HG02885 (cell line): ENCODE results near the gene TP53BP2.
"Not testable (repeated sequence)": the region's sequence is repeated elsewhere in the genome, so short reads cannot be mapped to it uniquely, and the experiment has no call there.

Experiments
- ATAC-seq: cut with Tn5 transposase; IDR thresholded peaks from one replicate; pipeline ENCODE4 v1.9.1; 2021; ENCODE audit warnings: mild to moderate bottlenecking; ENCODE audit not compliant: unreplicated experiment, poor library complexity

TP53BP2 gene

GRCh38 chr1:223834660-223835263, 11.0 kb downstream of the TP53BP2 start:
- ATAC-seq, result no peak

GRCh38 chr1:223833948-223834347, 11.8 kb downstream of the TP53BP2 start:
- no peak for ATAC-seq

- ATAC-seq, result peak; percentile 39
Measured at GRCh38 chr1:223832637-223832943, 13.2 kb downstream of the TP53BP2 start.

GRCh38 chr1:223831755-223832636, 13.8 kb downstream of the TP53BP2 start:
- peak; percentile 37 for ATAC-seq

- ATAC-seq, result no peak
Measured at GRCh38 chr1:223829678-223830077, 16.1 kb downstream of the TP53BP2 start.

GRCh38 chr1:223828162-223828848, 17.4 kb downstream of the TP53BP2 start:
- no peak for ATAC-seq

- no peak for ATAC-seq
Measured at GRCh38 chr1:223827193-223827663, 18.5 kb downstream of the TP53BP2 start.

- no peak for ATAC-seq
Measured at GRCh38 chr1:223825767-223826748, 19.7 kb downstream of the TP53BP2 start.

GRCh38 chr1:223824712-223825111, 21.0 kb downstream of the TP53BP2 start:
- ATAC-seq, result no peak

GRCh38 chr1:223824287-223824686, 21.5 kb downstream of the TP53BP2 start:
- no peak for ATAC-seq

GRCh38 chr1:223820971-223821370, 24.8 kb downstream of the TP53BP2 start:
- no peak for ATAC-seq

- no peak for ATAC-seq
Measured at GRCh38 chr1:223820515-223820858, 25.3 kb downstream of the TP53BP2 start.

- ATAC-seq, result no peak
Measured at GRCh38 chr1:223819730-223820514, 25.8 kb downstream of the TP53BP2 start.

GRCh38 chr1:223817265-223817664, 28.5 kb downstream of the TP53BP2 start:
- ATAC-seq, result not testable (repeated sequence)

GRCh38 chr1:223815865-223816264, 29.9 kb downstream of the TP53BP2 start:
- no peak for ATAC-seq

- ATAC-seq, result no peak
Measured at GRCh38 chr1:223815020-223815853, 30.5 kb downstream of the TP53BP2 start.

GRCh38 chr1:223813645-223814044, 32.1 kb downstream of the TP53BP2 start:
- no peak for ATAC-seq

GRCh38 chr1:223811634-223812101, 34.1 kb downstream of the TP53BP2 start:
- no peak for ATAC-seq
